ENCODE results near the gene CAMP. TPM values are rescaled to one million over a fixed set of nuclear protein-coding genes. Genes with fewer than 3 reads are reported as not detected.
A peak's percentile ranks its signal among the peaks of the same experiment; 100 is the strongest.

The CAMP gene
- total RNA-seq, 1 experiment from 2014 or later: not detected

DNA sequence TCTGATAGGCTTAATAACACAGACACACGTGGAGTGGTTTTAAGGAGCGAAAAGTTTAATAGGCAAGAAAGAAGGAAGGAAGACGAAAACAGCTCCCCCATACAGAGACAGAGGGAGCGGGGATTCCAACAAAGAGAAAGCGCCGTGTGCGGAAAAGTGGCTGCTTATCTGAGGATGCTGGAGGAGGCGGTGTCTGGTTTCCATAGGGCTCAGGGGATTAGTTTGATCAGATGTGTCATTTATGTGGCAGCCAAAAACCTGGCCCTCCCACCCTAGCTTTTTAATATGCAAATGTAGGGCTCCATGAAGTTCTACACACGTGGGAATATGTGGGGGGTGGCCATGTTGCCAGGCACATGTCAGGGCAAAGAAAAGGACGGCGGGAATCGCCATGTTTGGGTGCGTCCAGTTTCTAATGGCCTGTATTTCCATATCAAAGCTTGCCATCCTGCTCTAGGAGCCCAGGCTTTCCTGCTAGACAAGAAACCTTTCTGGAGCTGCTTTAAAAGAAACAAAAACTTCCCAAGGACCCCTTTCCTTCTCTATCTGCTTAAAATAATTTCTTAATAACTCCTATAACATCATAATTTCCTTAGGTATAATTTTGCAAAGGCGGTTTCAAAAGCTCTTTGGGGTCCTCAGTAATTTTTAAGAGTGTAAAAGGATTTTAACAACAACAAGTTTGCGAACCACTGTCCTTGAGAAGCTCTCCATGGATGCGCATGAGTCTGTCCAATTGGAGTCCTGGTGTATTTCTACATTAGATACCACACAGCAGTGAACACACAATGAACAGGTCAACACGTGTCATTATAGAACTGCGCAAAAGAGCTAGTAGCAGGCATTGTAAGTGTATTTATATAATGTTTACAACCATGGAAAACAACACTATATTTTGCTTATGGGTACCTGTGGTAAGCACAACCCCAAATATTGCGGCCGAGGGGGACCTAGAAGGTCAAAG lies 17.0 kb downstream of the CAMP start:
- Histone ChIP-seq H3K9me3 (no peaks in the 10 kb centered on the region), H3K27me3 (replicated peaks; ENCODE audit: control insufficient read depth, insufficient read depth, low read length) (no peaks in the 10 kb centered on the region), H3K36me3 (ENCODE audit: control insufficient read depth, insufficient read depth, low read length) (no peaks in the 10 kb centered on the region), H3K4me3 (ENCODE audit: low read depth, low read length) (peak overlapping the region; percentile 58), H3K4me1 (peaks cover 15% of the 10 kb centered on the region)
- POLR2A ChIA-PET: interaction anchor here (1.5 to 1.6 kb wide), 2 partner anchors 28 to 200 kb away, joined by 4 to 12 read pairs; partner anchors contain the start of genes CCDC51 and TMA7
- Mint-ChIP-seq H3K27ac (ENCODE audit: unreplicated experiment) (peak overlapping the region; percentile 77), H3K9me3 (ENCODE audit: unreplicated experiment) (no peaks in the 10 kb centered on the region), H3K4me1 (ENCODE audit: low read depth, unreplicated experiment) (no peaks in the 10 kb centered on the region), H3K36me3 (ENCODE audit: insufficient read depth, unreplicated experiment) (peaks cover 9% of the 10 kb centered on the region), H3K4me3 (ENCODE audit: unreplicated experiment) (peak overlapping the region; percentile 85), H3K27me3 (ENCODE audit: insufficient read depth, unreplicated experiment) (no peaks in the 10 kb centered on the region)
- intact Hi-C loops (cut with micrococcal nuclease; ENCODE audit: unreplicated experiment): no loop called here
- CTCF ChIA-PET: interaction anchor here (0.6 to 2.5 kb wide), 6 partner anchors 33 to 444 kb away, joined by 3 to 21 read pairs (median 4); no protein-coding TSS in a partner anchor
- TF ChIP-seq, protein P1, sequence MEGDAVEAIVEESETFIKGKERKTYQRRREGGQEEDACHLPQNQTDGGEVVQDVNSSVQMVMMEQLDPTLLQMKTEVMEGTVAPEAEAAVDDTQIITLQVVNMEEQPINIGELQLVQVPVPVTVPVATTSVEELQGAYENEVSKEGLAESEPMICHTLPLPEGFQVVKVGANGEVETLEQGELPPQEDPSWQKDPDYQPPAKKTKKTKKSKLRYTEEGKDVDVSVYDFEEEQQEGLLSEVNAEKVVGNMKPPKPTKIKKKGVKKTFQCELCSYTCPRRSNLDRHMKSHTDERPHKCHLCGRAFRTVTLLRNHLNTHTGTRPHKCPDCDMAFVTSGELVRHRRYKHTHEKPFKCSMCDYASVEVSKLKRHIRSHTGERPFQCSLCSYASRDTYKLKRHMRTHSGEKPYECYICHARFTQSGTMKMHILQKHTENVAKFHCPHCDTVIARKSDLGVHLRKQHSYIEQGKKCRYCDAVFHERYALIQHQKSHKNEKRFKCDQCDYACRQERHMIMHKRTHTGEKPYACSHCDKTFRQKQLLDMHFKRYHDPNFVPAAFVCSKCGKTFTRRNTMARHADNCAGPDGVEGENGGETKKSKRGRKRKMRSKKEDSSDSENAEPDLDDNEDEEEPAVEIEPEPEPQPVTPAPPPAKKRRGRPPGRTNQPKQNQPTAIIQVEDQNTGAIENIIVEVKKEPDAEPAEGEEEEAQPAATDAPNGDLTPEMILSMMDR (IDR thresholded peaks at IDR 0.05; ENCODE audit: insufficient read depth in 1 of 2, low read depth in 1 of 2, low read length in 1 of 2, severe bottlenecking in 1 of 2, unreplicated experiment in 1 of 2): no peak
- no TSS peak for BruUV-seq (replicated peaks)
- DNase-seq: no peak

DNA sequence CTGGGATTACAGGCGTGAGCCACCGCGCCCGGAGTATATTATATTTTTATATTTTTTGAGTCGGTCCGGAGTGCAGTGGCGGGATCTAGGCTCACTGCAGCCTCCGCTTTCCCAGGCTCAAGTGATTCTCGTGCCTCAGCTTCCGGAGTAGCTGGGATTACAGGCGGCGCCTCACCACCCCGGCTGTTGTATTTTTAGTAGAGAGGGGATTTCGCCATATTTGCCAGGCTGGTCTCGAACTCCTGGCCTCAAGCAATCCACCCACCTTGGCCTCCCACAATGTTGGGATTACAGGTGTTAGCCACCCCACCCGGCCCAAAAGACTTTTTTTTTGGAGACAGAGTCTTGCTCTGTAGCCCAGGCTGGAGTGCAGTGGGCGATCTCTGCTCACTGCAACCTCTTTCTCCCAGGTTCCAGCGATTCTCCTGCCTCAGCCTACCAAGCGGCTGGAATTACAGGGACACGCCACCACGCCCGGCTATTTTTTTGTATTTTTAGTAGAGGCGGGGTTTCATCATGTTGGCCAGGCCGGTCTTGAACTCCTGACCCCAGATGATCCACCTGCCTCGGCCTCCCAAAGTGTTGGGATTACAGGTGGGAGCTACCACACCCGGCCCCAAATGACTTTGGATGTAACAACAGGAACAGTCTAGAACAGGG lies 18.6 kb downstream of the CAMP start:
- no peak for DNase-seq
- CTCF ChIA-PET: interaction anchor here (1.1 to 2.5 kb wide), 3 partner anchors 48 to 194 kb away, joined by 4 to 21 read pairs (median 6); no protein-coding TSS in a partner anchor
- Histone ChIP-seq H3K4me3 (ENCODE audit: low read depth, low read length) (peak overlapping the region; percentile 58), H3K27me3 (replicated peaks; ENCODE audit: control insufficient read depth, insufficient read depth, low read length) (no peaks in the 10 kb centered on the region), H3K36me3 (ENCODE audit: control insufficient read depth, insufficient read depth, low read length) (no peaks in the 10 kb centered on the region), H3K4me1 (peaks cover 15% of the 10 kb centered on the region), H3K9me3 (no peaks in the 10 kb centered on the region)
- H3K36me3 Mint-ChIP-seq (ENCODE audit: insufficient read depth, unreplicated experiment): peaks cover 9% of the 10 kb centered on the region
- no peaks in the 10 kb centered on the region for H3K4me1 Mint-ChIP-seq (ENCODE audit: low read depth, unreplicated experiment)
- intact Hi-C loops (cut with micrococcal nuclease; ENCODE audit: unreplicated experiment): loop anchor here (1.0 kb wide), 1 partner anchor 10 kb away; no protein-coding TSS in a partner anchor
- H3K4me3 Mint-ChIP-seq (ENCODE audit: unreplicated experiment): peak overlapping the region; percentile 85
- POLR2A ChIA-PET: interaction anchor here (1.5 kb wide), 1 partner anchor 198 kb away, joined by 12 read pairs; the partner anchor contains the start of genes CCDC51 and TMA7
- H3K27me3 Mint-ChIP-seq (ENCODE audit: insufficient read depth, unreplicated experiment): no peaks in the 10 kb centered on the region
- TF ChIP-seq, protein P1 (IDR thresholded peaks at IDR 0.05; ENCODE audit: insufficient read depth in 1 of 2, low read depth in 1 of 2, low read length in 1 of 2, severe bottlenecking in 1 of 2, unreplicated experiment in 1 of 2): no peak
- peak overlapping the region; percentile 77 for H3K27ac Mint-ChIP-seq (ENCODE audit: unreplicated experiment)
- no peaks in the 10 kb centered on the region for H3K9me3 Mint-ChIP-seq (ENCODE audit: unreplicated experiment)
- BruUV-seq (replicated peaks): no TSS peak

DNA sequence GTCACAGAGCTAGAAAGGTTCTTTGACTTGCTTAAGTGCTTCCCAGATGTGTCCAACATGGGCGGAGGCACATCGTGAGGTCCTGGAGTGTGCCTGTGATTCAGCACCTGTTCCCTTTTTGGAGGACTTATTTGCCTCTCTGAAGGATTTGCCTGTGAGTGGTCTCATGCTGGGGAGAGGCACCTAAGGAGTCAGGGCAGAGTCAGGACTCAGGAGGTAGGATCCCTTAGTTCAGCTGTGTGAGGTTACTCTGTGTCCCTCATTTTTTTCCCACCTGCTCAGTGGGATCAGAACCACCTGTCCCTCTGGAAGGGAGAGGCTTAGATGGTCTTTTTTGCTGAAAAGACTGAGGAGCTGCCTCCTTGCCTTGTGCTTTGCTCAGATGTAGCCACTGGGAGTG lies 20.6 kb downstream of the CAMP start:
- CTCF ChIA-PET: no interaction called here
- H3K36me3 ChIP-seq (ENCODE audit: control insufficient read depth, insufficient read depth, low read length): no peaks in the 10 kb centered on the region; the same call in 1 of the 2 replicates
- DNase-seq: no peak
- POLR2A ChIA-PET: no interaction called here
- H3K27me3 ChIP-seq (replicated peaks; ENCODE audit: control insufficient read depth, insufficient read depth, low read length): no peaks in the 10 kb centered on the region
- Mint-ChIP-seq H3K4me1 (ENCODE audit: low read depth, unreplicated experiment) (no peaks in the 10 kb centered on the region), H3K27ac (ENCODE audit: unreplicated experiment) (no peak overlapping the region), H3K4me3 (ENCODE audit: unreplicated experiment) (no peak overlapping the region), H3K27me3 (ENCODE audit: insufficient read depth, unreplicated experiment) (no peaks in the 10 kb centered on the region), H3K36me3 (ENCODE audit: insufficient read depth, unreplicated experiment) (peaks cover 17% of the 10 kb centered on the region), H3K9me3 (ENCODE audit: unreplicated experiment) (no peaks in the 10 kb centered on the region)
- H3K4me1 ChIP-seq: peaks cover 15% of the 10 kb centered on the region
- TF ChIP-seq, protein P1 (IDR thresholded peaks at IDR 0.05; ENCODE audit: insufficient read depth in 1 of 2, low read depth in 1 of 2, low read length in 1 of 2, severe bottlenecking in 1 of 2, unreplicated experiment in 1 of 2): no peak
- no TSS peak for BruUV-seq (replicated peaks)
- no peak overlapping the region for H3K4me3 ChIP-seq (ENCODE audit: low read depth, low read length)
- H3K9me3 ChIP-seq: no peaks in the 10 kb centered on the region
- intact Hi-C loops (cut with micrococcal nuclease; ENCODE audit: unreplicated experiment): no loop called here
